ENCODE results near the gene SAPCD2.

GRCh38 chr9:137062384-137062783, 8.0 kb downstream of the SAPCD2 start:
- TF ChIP-seq CTCF (IDR thresholded peaks at IDR 0.05; ENCODE audit: low read length) (no peak), EZH2 (IDR thresholded peaks at IDR 0.05; ENCODE audit: borderline replicate concordance, low read length) (no peak)
